ENCODE results near the gene RBKS. TPM values are rescaled to one million over a fixed set of nuclear protein-coding genes. Genes with fewer than 3 reads are reported as not detected.

Gene RBKS
- polyA plus RNA-seq, 1 of the 3 experiments (the other 2 are of a cell fraction), result 7.4 TPM

DNA sequence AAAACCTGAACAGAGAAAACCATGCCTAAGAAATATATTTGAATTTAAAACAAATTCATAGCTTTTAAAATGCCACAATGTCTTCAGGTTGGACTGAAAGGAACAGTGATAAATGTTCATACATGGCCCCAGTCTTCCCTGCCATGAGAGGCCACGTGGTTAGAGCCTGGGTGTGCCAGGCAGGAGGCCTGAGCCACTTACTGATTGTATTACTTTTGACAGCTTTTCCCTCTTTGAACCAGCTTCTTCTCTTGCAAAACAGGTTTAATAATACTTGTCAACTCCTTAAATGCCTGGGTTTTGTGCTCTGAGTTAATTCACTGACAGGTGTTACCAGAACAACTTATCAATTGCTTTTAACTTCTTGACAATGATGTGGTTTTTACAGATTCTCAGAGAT, 27.0 kb downstream of the RBKS start:
- H3K36me3 ChIP-seq (replicated peaks in 1 of 2; ENCODE audit: control insufficient read depth in 1 of 2, insufficient read depth in 2 of 2, low read length in 1 of 2), result no peaks in the 10 kb centered on the region
- no peak overlapping the region for H3K4me3 ChIP-seq (ENCODE audit: low read depth in 2 of 2, low read length in 1 of 2)
- H3K27me3 ChIP-seq (ENCODE audit: insufficient read depth), result no peaks in the 10 kb centered on the region
- no peaks in the 10 kb centered on the region for H4K20me1 ChIP-seq (ENCODE audit: insufficient read depth)
- H2AFZ ChIP-seq (ENCODE audit: low read depth), result no peak overlapping the region
- no peak overlapping the region for H3K27ac ChIP-seq (ENCODE audit: low read depth in 2 of 2, low read length in 1 of 2)
- TF ChIP-seq POLR2AphosphoS5 (IDR thresholded peaks at IDR 0.05; ENCODE audit: low read depth, low read length) (no peak), JUND (IDR thresholded peaks at IDR 0.05) (no peak), SIN3A (IDR thresholded peaks at IDR 0.05; ENCODE audit: borderline replicate concordance, low read depth, low read length) (no peak), EZH2phosphoT487 (IDR thresholded peaks at IDR 0.05; ENCODE audit: borderline replicate concordance, low read depth) (no peak), TCF12 (IDR thresholded peaks at IDR 0.05) (no peak), USF1 (IDR thresholded peaks at IDR 0.05; ENCODE audit: borderline replicate concordance, low read depth) (no peak), RCOR1 (IDR thresholded peaks at IDR 0.05; ENCODE audit: low read length) (no peak), FOXJ3 (CRISPR knock-in tag; IDR thresholded peaks at IDR 0.05) (no peak), NFIC (IDR thresholded peaks at IDR 0.05; ENCODE audit: borderline replicate concordance) (no peak), MXI1 (IDR thresholded peaks at IDR 0.05; ENCODE audit: low read depth, low read length) (no peak), RXRA (IDR thresholded peaks at IDR 0.05; ENCODE audit: borderline replicate concordance, low read depth) (no peak), YY1 (IDR thresholded peaks at IDR 0.05; ENCODE audit: low read depth) (no peak), TAF1 (IDR thresholded peaks at IDR 0.05; ENCODE audit: borderline replicate concordance, low read depth, low read length) (no peak), FOSL2 (IDR thresholded peaks at IDR 0.05; ENCODE audit: borderline replicate concordance, low read depth) (no peak), FOXM1 (IDR thresholded peaks at IDR 0.05; ENCODE audit: low read depth) (no peak), TEAD4 (IDR thresholded peaks at IDR 0.05; ENCODE audit: borderline replicate concordance, insufficient read depth) (no peak), EP300 (IDR thresholded peaks at IDR 0.05; ENCODE audit: borderline replicate concordance in 1 of 2, low read depth in 1 of 2, low read length in 1 of 2) (no peak)
- H3K9ac ChIP-seq, result no peak overlapping the region
- H3K79me2 ChIP-seq (ENCODE audit: insufficient read depth), result no peaks in the 10 kb centered on the region
- ChIA-PET CTCF (interaction anchor here (1.4 kb wide), 1 partner anchor 14 kb away, joined by 3 read pairs; no protein-coding TSS in a partner anchor), POLR2A (no interaction called here)
- WGBS (ENCODE audit: low lambda C conversion rate), result 95% methylated on average over 1 of the region's 1 CpG
- no peaks in the 10 kb centered on the region; a peak in 2 of 4 replicates for H3K4me1 ChIP-seq (ENCODE audit: control insufficient read depth in 1 of 2, insufficient read depth in 2 of 2, low read depth in 1 of 2, low read length in 1 of 2)
- no peak overlapping the region for H3K4me2 ChIP-seq
- H3K9me3 ChIP-seq, result no peaks in the 10 kb centered on the region
- no peaks in the 10 kb centered on the region for H3K9me2 ChIP-seq
- H3F3A ChIP-seq (replicated peaks; ENCODE audit: insufficient read depth), result no peaks in the 10 kb centered on the region
- DNase-seq, result no peak

GRCh38 chr2:27860111-27860510, 30.1 kb downstream of the RBKS start:
- Histone ChIP-seq H3K36me3 (replicated peaks in 1 of 2; ENCODE audit: control insufficient read depth in 1 of 2, insufficient read depth in 2 of 2, low read length in 1 of 2) (no peaks in the 10 kb centered on the region), H3F3A (replicated peaks; ENCODE audit: insufficient read depth) (peaks cover 10% of the 10 kb centered on the region), H3K9ac (no peak overlapping the region), H3K9me2 (no peaks in the 10 kb centered on the region), H3K4me2 (no peak overlapping the region), H3K79me2 (ENCODE audit: insufficient read depth) (no peaks in the 10 kb centered on the region), H3K27me3 (ENCODE audit: insufficient read depth) (no peaks in the 10 kb centered on the region), H3K27ac (ENCODE audit: low read depth in 2 of 2, low read length in 1 of 2) (peak overlapping the region in 1 of 2 experiments; percentile 32; a peak in 1 of 4 replicates), H4K20me1 (ENCODE audit: insufficient read depth) (no peaks in the 10 kb centered on the region), H3K9me3 (peaks cover 3% of the 10 kb centered on the region; the same call in 1 of the 2 replicates), H3K4me3 (ENCODE audit: low read depth in 2 of 2, low read length in 1 of 2) (no peak overlapping the region), H3K4me1 (ENCODE audit: control insufficient read depth in 1 of 2, insufficient read depth in 2 of 2, low read depth in 1 of 2, low read length in 1 of 2) (peaks cover 0 to 15% of the 10 kb centered on the region in 2 experiments; a peak in 1 of 4 replicates), H2AFZ (ENCODE audit: low read depth) (no peak overlapping the region)
- CTCF ChIA-PET, result no interaction called here
- POLR2A ChIA-PET, result no interaction called here
- DNase-seq, result no peak
- TF ChIP-seq NFIC (IDR thresholded peaks at IDR 0.05; ENCODE audit: borderline replicate concordance) (peak; percentile 54; the same call in 1 of the 2 replicates), RXRA (IDR thresholded peaks at IDR 0.05; ENCODE audit: borderline replicate concordance, low read depth) (no peak; the same call in 1 of the 2 replicates), EZH2phosphoT487 (IDR thresholded peaks at IDR 0.05; ENCODE audit: borderline replicate concordance, low read depth) (no peak), SIN3A (IDR thresholded peaks at IDR 0.05; ENCODE audit: borderline replicate concordance, low read depth, low read length) (no peak), CHD2 (IDR thresholded peaks at IDR 0.05; ENCODE audit: low read length, partially characterized antibody) (no peak), REST (IDR thresholded peaks at IDR 0.05; ENCODE audit: low read depth, low read length) (no peak), FOSL2 (IDR thresholded peaks at IDR 0.05; ENCODE audit: borderline replicate concordance, low read depth) (peak; percentile 77), SMC3 (IDR thresholded peaks at IDR 0.05; ENCODE audit: low read depth, low read length) (no peak), ELF1 (IDR thresholded peaks at IDR 0.05) (no peak), USF2 (IDR thresholded peaks at IDR 0.05; ENCODE audit: borderline replicate concordance, low read depth, low read length) (no peak), JUND (IDR thresholded peaks at IDR 0.05) (peak; percentile 61), RFX5 (IDR thresholded peaks at IDR 0.05; ENCODE audit: low read length) (no peak)
- TF ChIP-seq, protein P1, sequence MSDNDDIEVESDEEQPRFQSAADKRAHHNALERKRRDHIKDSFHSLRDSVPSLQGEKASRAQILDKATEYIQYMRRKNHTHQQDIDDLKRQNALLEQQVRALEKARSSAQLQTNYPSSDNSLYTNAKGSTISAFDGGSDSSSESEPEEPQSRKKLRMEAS (IDR thresholded peaks at IDR 0.05; ENCODE audit: low read depth), result 0 out of 2 replicates have a peak, but pooled peaks have one; percentile 10

Measured in SK-N-SH (cell line).